Brain microvascular endothelial cell (primary cell): ENCODE measurements around the gene TRAM2.

Source experiments
- DNase-seq: peaks from one replicate; pipeline ENCODE4 v3.0.0-alpha.2; 2020
- H3K27ac ChIP-seq: fragments of 250-450 bp; sonication (Bioruptor Pico); 2 replicates; pipeline ENCODE4 v1.5.1; 2020; ENCODE audit warnings: mild to moderate bottlenecking, moderate library complexity
- H3K27me3 ChIP-seq: fragments of 250-450 bp; sonication (Bioruptor Pico); replicated peaks from 2 replicates; pipeline ENCODE4 v1.5.1; 2020; ENCODE audit warnings: mild to moderate bottlenecking
- H3K36me3 ChIP-seq: fragments of 250-450 bp; sonication (Bioruptor Pico); replicated peaks from 2 replicates; pipeline ENCODE4 v1.5.1; 2020; ENCODE audit warnings: mild to moderate bottlenecking
- H3K4me3 ChIP-seq: 2 replicates; pipeline ENCODE4 v1.5.1; 2011; ENCODE audit warnings: low read depth, mild to moderate bottlenecking, control low read depth, low read length, moderate library complexity
- CTCF ChIP-seq: IDR thresholded peaks from 2 replicates; pipeline ENCODE4 v1.5.1; 2011; ENCODE audit warnings: low read depth, mild to moderate bottlenecking, moderate library complexity, low read length, control low read depth, inconsistent platforms; ENCODE audit errors: missing control alignments
- in situ Hi-C: cut with HindIII; loops from 2 replicates; pipeline ENCODE4 v1.10.0; 2017; ENCODE audit warnings: low sequenced_read_pairs, low pct_ligation_motif_present

TRAM2 gene

GRCh38 chr6:52519618-52520017 is 57.2 kb downstream of the TRAM2 start:
- H3K36me3 ChIP-seq = peaks cover 42% of the 10 kb centered on the region
- H3K27ac ChIP-seq = no peak overlapping the region
- no peaks in the 10 kb centered on the region for H3K27me3 ChIP-seq
- H3K4me3 ChIP-seq = no peak overlapping the region
- TF ChIP-seq CTCF = no peak
- in situ Hi-C loops = no loop called here
- DNase-seq = no peak

DNA sequence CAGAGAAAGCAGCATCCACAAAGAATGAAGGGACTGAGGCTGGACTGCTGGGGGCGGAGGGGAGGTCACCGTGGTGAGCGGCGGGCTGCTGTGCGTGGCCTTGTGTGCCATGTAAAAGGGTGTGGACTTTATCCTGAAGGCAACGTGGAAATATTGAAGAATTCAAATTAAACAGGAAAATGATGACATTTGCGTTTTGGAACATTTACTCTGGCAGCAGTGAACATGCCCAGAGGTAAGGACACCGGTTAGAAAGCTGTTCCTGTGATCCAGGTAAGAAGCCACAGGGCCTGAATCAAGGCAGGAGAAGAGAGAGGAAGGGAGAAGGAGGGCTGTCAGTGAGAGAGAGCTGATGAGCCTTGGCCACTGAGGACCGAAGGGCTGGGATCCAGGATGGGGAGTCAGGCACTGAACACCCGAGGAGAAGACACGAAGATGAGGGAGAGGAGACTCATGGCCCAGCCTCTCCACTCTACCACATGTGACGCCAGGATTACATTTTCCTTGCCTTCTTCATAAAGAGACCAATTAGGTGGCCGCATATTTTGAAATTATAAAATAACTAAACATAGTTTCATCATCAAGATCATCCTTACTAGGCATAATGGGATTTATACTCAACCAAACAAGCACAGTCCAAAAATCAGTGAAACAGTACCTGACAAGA is 58.4 kb downstream of the TRAM2 start:
- TF ChIP-seq CTCF = no peak
- Histone ChIP-seq H3K27ac (peak overlapping the region; percentile 95), H3K4me3 (no peak overlapping the region), H3K36me3 (peaks cover 51% of the 10 kb centered on the region), H3K27me3 (no peaks in the 10 kb centered on the region)
- in situ Hi-C loops = no loop called here
- no peak for DNase-seq

DNA sequence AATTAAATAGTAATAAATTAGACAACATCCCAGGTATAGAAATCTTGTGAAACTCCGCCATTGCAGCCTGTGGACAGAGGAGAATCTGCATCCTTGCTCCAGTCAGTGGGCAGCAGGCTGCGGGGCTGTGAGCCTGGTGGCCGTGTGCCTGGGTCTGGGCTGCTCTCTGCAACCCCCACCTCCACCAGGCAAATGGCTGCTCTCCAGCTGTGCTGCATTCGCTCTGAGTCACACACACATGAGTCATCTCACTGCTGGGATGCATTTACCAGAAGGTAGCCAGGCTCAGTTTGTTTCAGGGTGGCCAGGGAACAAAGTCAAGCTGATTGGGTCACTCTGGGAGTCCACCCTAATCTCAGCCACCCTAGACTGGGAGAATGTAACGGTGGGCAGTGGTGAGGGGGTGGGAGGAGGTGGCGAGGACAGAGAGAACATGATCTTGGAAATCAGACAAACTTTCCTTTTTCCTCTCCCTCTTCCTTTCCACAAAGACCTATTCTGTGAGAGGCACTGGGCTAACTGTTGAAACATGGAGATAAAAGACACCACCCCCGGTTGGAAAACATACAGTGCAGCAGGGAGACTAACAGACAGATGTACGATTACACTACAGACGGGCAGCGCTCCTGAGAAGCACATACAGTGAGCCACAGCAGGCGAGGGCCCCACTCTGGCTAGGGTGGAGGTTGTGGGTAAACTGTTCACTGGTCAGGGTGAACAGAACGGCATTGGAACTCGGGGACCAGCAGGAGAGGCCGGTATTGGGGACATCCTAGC is 59.2 kb downstream of the TRAM2 start:
- H3K27ac ChIP-seq = peak overlapping the region; percentile 95
- H3K36me3 ChIP-seq = peaks cover 57% of the 10 kb centered on the region
- H3K4me3 ChIP-seq = peak overlapping the region; percentile 15
- H3K27me3 ChIP-seq = no peaks in the 10 kb centered on the region
- TF ChIP-seq CTCF = no peak
- in situ Hi-C loops = no loop called here
- peak; percentile 98 for DNase-seq

DNA sequence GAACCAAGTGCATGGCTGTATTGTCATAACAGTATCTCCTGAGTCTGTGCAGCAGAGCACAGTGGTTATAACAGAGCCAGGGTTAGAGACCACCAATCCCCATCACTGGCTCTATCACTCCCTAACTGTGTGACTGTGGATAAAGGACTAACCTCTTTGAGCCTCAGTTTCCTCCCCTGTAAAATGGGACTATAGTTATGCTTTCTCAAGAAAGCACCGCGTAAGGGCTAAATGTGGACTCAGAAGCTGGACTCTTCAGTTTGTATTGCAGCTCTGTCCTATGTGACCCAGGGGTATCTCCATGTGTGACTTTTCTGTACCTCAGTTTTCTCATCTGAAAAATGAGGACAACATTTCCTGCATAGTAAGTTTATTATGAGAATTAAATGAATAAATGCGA is 59.9 kb downstream of the TRAM2 start:
- H3K36me3 ChIP-seq = peaks cover 60% of the 10 kb centered on the region

DNA sequence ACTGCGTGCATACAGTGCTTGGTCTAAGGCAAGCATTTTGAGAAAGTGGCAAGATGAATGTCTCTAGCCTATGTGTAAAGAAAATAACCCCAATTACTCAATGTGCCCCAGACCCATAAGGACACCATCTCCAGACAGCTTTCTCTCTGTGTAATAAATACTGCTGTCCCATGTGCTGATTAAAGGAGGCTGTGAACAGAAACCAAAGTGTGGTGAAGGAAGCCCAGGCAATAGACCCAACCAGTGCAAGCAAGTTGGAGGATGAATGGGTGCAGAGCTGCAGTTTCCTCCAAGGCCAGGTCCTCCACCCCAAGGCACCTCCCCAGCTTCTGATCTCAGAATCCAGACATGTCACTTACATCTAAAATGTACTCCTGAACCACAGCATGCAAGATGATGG is 60.6 kb downstream of the TRAM2 start:
- H3K27ac ChIP-seq = no peak overlapping the region
- in situ Hi-C loops = no loop called here
- TF ChIP-seq CTCF = no peak
- peaks cover 67% of the 10 kb centered on the region for H3K36me3 ChIP-seq
- no peak overlapping the region for H3K4me3 ChIP-seq
- no peaks in the 10 kb centered on the region for H3K27me3 ChIP-seq
- no peak for DNase-seq

More for the DNA sequence above, 59.9 kb downstream of the TRAM2 start:
- H3K4me3 ChIP-seq = no peak overlapping the region
- H3K27ac ChIP-seq = peak overlapping the region; percentile 95
- in situ Hi-C loops = no loop called here
- H3K27me3 ChIP-seq = no peaks in the 10 kb centered on the region
- TF ChIP-seq CTCF = no peak
- DNase-seq = no peak
